ENCODE data around the gene CRELD2. TPM values are rescaled to one million over a fixed set of nuclear protein-coding genes. Genes with fewer than 3 reads are reported as not detected.
A peak's percentile ranks its signal among the peaks of the same experiment; 100 is the strongest.

Gene CRELD2
- 10 to 100 TPM; 49.4 to 50.7 TPM for total RNA-seq
- polyA plus RNA-seq, result 53.2 TPM

- H3K9me3 ChIP-seq (ENCODE audit: low read length), result no peaks in the 10 kb centered on the region
- H3K4me3 ChIP-seq (ENCODE audit: low read length), result peak within 1 kb of the TSS; percentile 78
- H3K36me3 ChIP-seq (ENCODE audit: insufficient read depth, low read length), result no peaks in the 10 kb centered on the region
- peaks cover 0 to 27% (median 2%) of the 10 kb centered on the region in 3 donors for H3K36me3 Mint-ChIP-seq
- peaks cover 23 to 34% (median 24%) of the 10 kb centered on the region in 3 donors for H3K4me1 Mint-ChIP-seq
- no peaks in the 10 kb centered on the region for H3K9me3 Mint-ChIP-seq
- no peaks in the 10 kb centered on the region for H3K27me3 Mint-ChIP-seq
- peak within 1 kb of the TSS; percentile 68 to 97 (median 94) for H3K27ac Mint-ChIP-seq
- peak within 1 kb of the TSS; percentile 85 to 95 (median 94) for H3K4me3 Mint-ChIP-seq
- peak within 1 kb of the TSS; percentile 84 for H3K27ac ChIP-seq (ENCODE audit: low read depth, low read length)
- H3K27me3 ChIP-seq (ENCODE audit: insufficient read depth, low read length, poor library complexity, severe bottlenecking), result no peaks in the 10 kb centered on the region
- ChIA-PET CTCF (no interaction called here), POLR2A (interaction anchor here (0.6 to 1.7 kb wide), 3 partner anchors 92 to 129 kb away, joined by 3 to 4 read pairs (median 3); no protein-coding TSS in a partner anchor)
- DNase-seq, result peak; percentile 94 to 98 (median 96)
- peaks cover 18% of the 10 kb centered on the region for H3K4me1 ChIP-seq (ENCODE audit: insufficient read depth, low read length)
Measured at GRCh38 chr22:49917974-49918910, at the start of gene CRELD2, which contains the start of gene ALG12. CRELD2 (plus strand) TSS chr22:49918634; CDS start chr22:49918770, 136 bp downstream. ALG12 (minus strand) TSS chr22:49918438; CDS start chr22:49913765, 4,673 bp downstream.

- Mint-ChIP-seq H3K36me3 (peaks cover 20 to 45% (median 23%) of the 10 kb centered on the region in 3 donors), H3K27me3 (peaks cover 0 to 4% of the 10 kb centered on the region in 2 donors), H3K4me3 (peak overlapping the region; percentile 45 to 85 (median 70)), H3K9me3 (peaks cover 15 to 27% (median 16%) of the 10 kb centered on the region in 5 donors), H3K4me1 (peaks cover 69 to 83% (median 79%) of the 10 kb centered on the region in 3 donors), H3K27ac (peak overlapping the region; percentile 61 to 97 (median 93))
- peak in 1 of 5 donors; percentile 34 for DNase-seq
- ChIA-PET CTCF (no interaction called here), POLR2A (interaction anchor here (0.6 kb wide), 1 partner anchor 13 kb away, joined by 3 read pairs; no protein-coding TSS in a partner anchor)
- no peaks in the 10 kb centered on the region for H3K27me3 ChIP-seq (ENCODE audit: insufficient read depth, low read length, poor library complexity, severe bottlenecking)
- H3K36me3 ChIP-seq (ENCODE audit: insufficient read depth, low read length), result no peaks in the 10 kb centered on the region
- peaks cover 4% of the 10 kb centered on the region for H3K9me3 ChIP-seq (ENCODE audit: low read length)
- peaks cover 46% of the 10 kb centered on the region for H3K4me1 ChIP-seq (ENCODE audit: insufficient read depth, low read length)
- H3K4me3 ChIP-seq (ENCODE audit: low read length), result no peak overlapping the region
- no peak overlapping the region for H3K27ac ChIP-seq (ENCODE audit: low read depth, low read length)
Measured at GRCh38 chr22:49869086-49869830, 49.2 kb upstream of the CRELD2 start.

- H3K27ac ChIP-seq (ENCODE audit: low read depth, low read length), result no peak overlapping the region
- peaks cover 46% of the 10 kb centered on the region for H3K4me1 ChIP-seq (ENCODE audit: insufficient read depth, low read length)
- no peaks in the 10 kb centered on the region for H3K36me3 ChIP-seq (ENCODE audit: insufficient read depth, low read length)
- H3K4me1 Mint-ChIP-seq, result peaks cover 71 to 84% (median 81%) of the 10 kb centered on the region in 3 donors
- peaks cover 15 to 27% (median 16%) of the 10 kb centered on the region in 5 donors for H3K9me3 Mint-ChIP-seq
- H3K27ac Mint-ChIP-seq, result peak overlapping the region; percentile 81 to 97 (median 94)
- ChIA-PET CTCF (interaction anchor here (0.6 to 1.5 kb wide), 3 partner anchors 18 to 236 kb away, joined by 3 read pairs; no protein-coding TSS in a partner anchor), POLR2A (interaction anchor here (0.5 kb wide), 1 partner anchor 14 kb away, joined by 3 read pairs; no protein-coding TSS in a partner anchor)
- peak overlapping the region; percentile 41 to 87 (median 70) for H3K4me3 Mint-ChIP-seq
- DNase-seq, result peak in 4 of 5 donors; percentile 27 to 78 (median 56)
- peaks cover 23 to 45% (median 25%) of the 10 kb centered on the region in 3 donors for H3K36me3 Mint-ChIP-seq
- no peak overlapping the region for H3K4me3 ChIP-seq (ENCODE audit: low read length)
- peaks cover 4% of the 10 kb centered on the region for H3K9me3 ChIP-seq (ENCODE audit: low read length)
- peaks cover 0 to 4% of the 10 kb centered on the region in 2 donors for H3K27me3 Mint-ChIP-seq
- no peaks in the 10 kb centered on the region for H3K27me3 ChIP-seq (ENCODE audit: insufficient read depth, low read length, poor library complexity, severe bottlenecking)
Measured at GRCh38 chr22:49869845-49870712, 48.4 kb upstream of the CRELD2 start.

- peaks cover 0 to 4% of the 10 kb centered on the region in 2 donors for H3K27me3 Mint-ChIP-seq
- no peaks in the 10 kb centered on the region for H3K36me3 ChIP-seq (ENCODE audit: insufficient read depth, low read length)
- no peak overlapping the region for H3K27ac ChIP-seq (ENCODE audit: low read depth, low read length)
- POLR2A ChIA-PET, result no interaction called here
- H3K27ac Mint-ChIP-seq, result peak overlapping the region in 3 of 8 donors; percentile 68 to 85 (median 80)
- no peak overlapping the region for H3K4me3 Mint-ChIP-seq
- CTCF ChIA-PET, result interaction anchor here (1.5 kb wide), 1 partner anchor 159 kb away, joined by 3 read pairs; no protein-coding TSS in a partner anchor
- peaks cover 46% of the 10 kb centered on the region for H3K4me1 ChIP-seq (ENCODE audit: insufficient read depth, low read length)
- peaks cover 21 to 38% (median 22%) of the 10 kb centered on the region in 3 donors for H3K36me3 Mint-ChIP-seq
- no peak for DNase-seq
- H3K4me3 ChIP-seq (ENCODE audit: low read length), result no peak overlapping the region
- no peaks in the 10 kb centered on the region for H3K27me3 ChIP-seq (ENCODE audit: insufficient read depth, low read length, poor library complexity, severe bottlenecking)
- H3K9me3 ChIP-seq (ENCODE audit: low read length), result peaks cover 4% of the 10 kb centered on the region
- H3K4me1 Mint-ChIP-seq, result peaks cover 69 to 82% (median 79%) of the 10 kb centered on the region in 3 donors
- peaks cover 6 to 17% (median 14%) of the 10 kb centered on the region in 5 donors for H3K9me3 Mint-ChIP-seq
Measured at GRCh38 chr22:49871482-49871881, 47.0 kb upstream of the CRELD2 start.

- peaks cover 23 to 34% (median 26%) of the 10 kb centered on the region in 3 donors for H3K36me3 Mint-ChIP-seq
- H3K36me3 ChIP-seq (ENCODE audit: insufficient read depth, low read length), result no peaks in the 10 kb centered on the region
- peak overlapping the region in 5 of 8 donors; percentile 33 to 87 (median 80) for H3K27ac Mint-ChIP-seq
- no peak overlapping the region for H3K27ac ChIP-seq (ENCODE audit: low read depth, low read length)
- H3K9me3 Mint-ChIP-seq, result peaks cover 6 to 15% (median 9%) of the 10 kb centered on the region in 5 donors
- ChIA-PET POLR2A (no interaction called here), CTCF (no interaction called here)
- H3K9me3 ChIP-seq (ENCODE audit: low read length), result peaks cover 4% of the 10 kb centered on the region
- no peak for DNase-seq
- no peak overlapping the region for H3K4me3 Mint-ChIP-seq
- no peak overlapping the region for H3K4me3 ChIP-seq (ENCODE audit: low read length)
- H3K27me3 ChIP-seq (ENCODE audit: insufficient read depth, low read length, poor library complexity, severe bottlenecking), result no peaks in the 10 kb centered on the region
- peaks cover 42% of the 10 kb centered on the region for H3K4me1 ChIP-seq (ENCODE audit: insufficient read depth, low read length)
- peaks cover 63 to 78% (median 75%) of the 10 kb centered on the region in 3 donors for H3K4me1 Mint-ChIP-seq
- peaks cover 0 to 4% of the 10 kb centered on the region in 2 donors for H3K27me3 Mint-ChIP-seq
Measured at GRCh38 chr22:49872347-49872746, 46.1 kb upstream of the CRELD2 start.

GRCh38 chr22:49873228-49873940 lies 45.0 kb upstream of the CRELD2 start:
- DNase-seq, result no peak
- Histone ChIP-seq H3K4me3 (ENCODE audit: low read length) (no peak overlapping the region), H3K4me1 (ENCODE audit: insufficient read depth, low read length) (peaks cover 31% of the 10 kb centered on the region), H3K27me3 (ENCODE audit: insufficient read depth, low read length, poor library complexity, severe bottlenecking) (no peaks in the 10 kb centered on the region), H3K9me3 (ENCODE audit: low read length) (peaks cover 4% of the 10 kb centered on the region), H3K36me3 (ENCODE audit: insufficient read depth, low read length) (no peaks in the 10 kb centered on the region), H3K27ac (ENCODE audit: low read depth, low read length) (no peak overlapping the region)
- Mint-ChIP-seq H3K9me3 (peaks cover 4 to 11% (median 8%) of the 10 kb centered on the region in 5 donors), H3K4me3 (peak overlapping the region in 2 of 7 donors; percentile 20 to 84), H3K27ac (peak overlapping the region in 7 of 8 donors; percentile 20 to 87 (median 70)), H3K4me1 (peaks cover 56 to 74% (median 70%) of the 10 kb centered on the region in 3 donors), H3K27me3 (peaks cover 0 to 4% of the 10 kb centered on the region in 2 donors), H3K36me3 (peaks cover 27 to 30% (median 29%) of the 10 kb centered on the region in 3 donors)
- POLR2A ChIA-PET, result no interaction called here
- CTCF ChIA-PET, result interaction anchor here (1.0 kb wide), 1 partner anchor 18 kb away, joined by 3 read pairs; no protein-coding TSS in a partner anchor

All from CD8-positive, alpha-beta memory T cell (primary cell).